A673 (cell line): ENCODE results near the gene THADA.

Experiments
- EZH2 ChIP-seq: fragments of 200-600 bp; sonication (generic); IDR thresholded peaks from 2 replicates; pipeline ENCODE4 v1.6.1; 2017; ENCODE audit warnings: borderline replicate concordance, low read depth, mild to moderate bottlenecking, mixed read lengths, antibody characterized with exemption, low read length; ENCODE audit not compliant: poor library complexity, severe bottlenecking
- TF ChIP-seq, protein P1 (sequence below): fragments of 300-800, 200-600 bp; sonication (generic); conservative IDR thresholded peaks from 2 replicates; pipeline ENCODE4 v1.5.1; 2017; ENCODE audit warnings: low read depth, mild to moderate bottlenecking, antibody characterized with exemption, low read length, moderate library complexity, mixed read lengths

DNA sequence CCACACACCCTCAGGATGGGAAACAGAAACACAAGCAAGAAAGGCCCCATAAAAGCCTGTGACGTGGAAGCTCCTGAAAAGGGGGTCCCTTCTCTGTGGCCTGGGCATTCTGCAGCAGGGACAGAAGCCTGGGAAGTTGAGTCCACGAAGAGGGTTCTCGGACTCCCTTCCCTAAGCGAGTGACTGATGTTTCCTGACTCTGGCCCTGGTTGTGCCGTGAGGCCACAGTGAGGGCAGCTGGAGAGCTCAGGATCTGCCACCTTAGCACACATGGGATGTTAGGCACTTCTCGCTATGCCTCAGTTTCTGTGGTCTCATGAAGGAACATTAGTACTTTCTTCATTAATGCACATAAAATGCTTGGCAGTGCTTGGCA, 282.2 kb downstream of the THADA start:
- TF ChIP-seq, protein P1, sequence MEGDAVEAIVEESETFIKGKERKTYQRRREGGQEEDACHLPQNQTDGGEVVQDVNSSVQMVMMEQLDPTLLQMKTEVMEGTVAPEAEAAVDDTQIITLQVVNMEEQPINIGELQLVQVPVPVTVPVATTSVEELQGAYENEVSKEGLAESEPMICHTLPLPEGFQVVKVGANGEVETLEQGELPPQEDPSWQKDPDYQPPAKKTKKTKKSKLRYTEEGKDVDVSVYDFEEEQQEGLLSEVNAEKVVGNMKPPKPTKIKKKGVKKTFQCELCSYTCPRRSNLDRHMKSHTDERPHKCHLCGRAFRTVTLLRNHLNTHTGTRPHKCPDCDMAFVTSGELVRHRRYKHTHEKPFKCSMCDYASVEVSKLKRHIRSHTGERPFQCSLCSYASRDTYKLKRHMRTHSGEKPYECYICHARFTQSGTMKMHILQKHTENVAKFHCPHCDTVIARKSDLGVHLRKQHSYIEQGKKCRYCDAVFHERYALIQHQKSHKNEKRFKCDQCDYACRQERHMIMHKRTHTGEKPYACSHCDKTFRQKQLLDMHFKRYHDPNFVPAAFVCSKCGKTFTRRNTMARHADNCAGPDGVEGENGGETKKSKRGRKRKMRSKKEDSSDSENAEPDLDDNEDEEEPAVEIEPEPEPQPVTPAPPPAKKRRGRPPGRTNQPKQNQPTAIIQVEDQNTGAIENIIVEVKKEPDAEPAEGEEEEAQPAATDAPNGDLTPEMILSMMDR: no peak
- TF ChIP-seq EZH2: no peak
